NOMO-1 (cell line): ENCODE results near the gene LRP11.

Source experiments
- DNase-seq, 2 experiments: peaks; one replicate each; lab custom pipeline; 2025; ENCODE audit not compliant: unreplicated experiment in 2 of 2; lab: John Stamatoyannopoulos, UW

Gene LRP11

DNA sequence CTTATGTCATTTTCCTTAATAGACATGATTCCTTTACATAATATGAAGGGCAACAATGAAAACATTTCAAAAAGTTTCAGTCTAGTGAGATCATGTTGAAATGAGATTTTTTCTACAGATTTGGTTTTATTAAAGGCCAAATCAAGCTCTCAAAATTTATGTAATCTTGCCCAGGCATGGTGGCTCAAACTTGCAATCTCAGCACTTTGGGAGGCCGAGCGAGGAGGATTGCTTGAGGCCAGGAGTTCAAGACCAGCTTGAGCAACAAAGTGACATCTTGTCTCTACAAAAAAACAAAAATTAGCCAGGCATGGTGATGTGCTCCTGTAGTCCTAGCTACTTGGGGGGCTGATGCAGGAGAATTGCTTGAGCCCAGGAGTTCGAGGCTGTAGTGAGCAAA is 50.8 kb downstream of the LRP11 start:
- no peak for DNase-seq

DNA sequence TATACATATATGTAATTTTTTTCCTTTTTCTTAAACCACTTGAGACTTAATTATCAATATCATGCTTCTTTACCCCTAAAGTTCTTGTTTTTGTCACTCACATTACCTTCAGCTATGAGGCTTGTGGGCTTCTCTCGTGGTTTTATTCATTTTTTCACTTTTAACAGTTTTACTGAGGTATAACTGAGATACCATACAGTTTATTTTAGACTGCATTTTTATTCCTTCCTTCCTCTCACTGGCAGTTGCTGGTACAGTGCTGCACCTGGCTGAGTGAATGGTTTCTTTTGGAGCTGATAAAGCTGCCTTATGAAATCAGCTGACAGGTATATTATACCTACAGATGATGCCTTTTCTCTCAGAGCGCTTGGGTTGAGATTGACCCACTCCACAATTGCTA is 54.4 kb downstream of the LRP11 start:
- no peak for DNase-seq

DNA sequence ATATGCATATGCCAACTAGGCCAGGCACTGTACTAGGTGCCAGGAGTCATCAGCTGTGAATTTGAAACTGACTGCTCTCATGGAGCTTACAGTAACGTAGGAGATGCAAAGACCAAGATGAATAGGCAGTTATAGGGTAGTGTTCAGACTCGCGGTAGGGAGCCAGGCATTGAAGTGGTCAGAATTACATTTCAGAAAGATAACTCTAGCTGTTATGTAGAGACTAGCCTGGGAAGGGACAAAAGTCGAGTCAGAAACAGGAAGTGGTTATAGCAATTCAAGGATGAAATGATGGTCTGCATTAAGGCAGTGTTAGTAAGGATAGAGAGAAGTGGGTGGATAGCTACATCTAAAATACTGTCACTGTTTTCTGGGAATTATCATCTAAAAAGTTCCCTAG is 58.0 kb downstream of the LRP11 start:
- peak in 1 of 2 experiments; percentile 35 for DNase-seq

DNA sequence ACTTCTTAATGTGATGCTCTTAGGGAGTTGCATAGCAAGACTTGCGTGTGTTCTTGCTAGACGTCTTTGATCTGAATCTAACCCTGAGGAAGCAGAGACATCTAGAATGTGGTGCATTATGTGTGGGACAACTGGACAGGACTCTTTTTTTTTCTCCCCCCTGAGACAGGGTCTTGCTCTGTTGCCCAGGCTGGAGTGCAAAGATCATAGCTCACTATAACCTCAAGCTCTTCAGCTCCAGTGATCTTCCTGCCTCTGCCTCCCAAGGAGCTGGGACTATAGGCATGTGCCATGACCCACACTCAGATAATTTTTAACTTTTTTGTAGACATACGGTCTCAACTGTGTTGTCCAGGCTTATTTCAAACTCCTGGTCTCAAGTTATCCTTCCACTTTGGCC is 80.6 kb downstream of the LRP11 start:
- DNase-seq, result no peak

DNA sequence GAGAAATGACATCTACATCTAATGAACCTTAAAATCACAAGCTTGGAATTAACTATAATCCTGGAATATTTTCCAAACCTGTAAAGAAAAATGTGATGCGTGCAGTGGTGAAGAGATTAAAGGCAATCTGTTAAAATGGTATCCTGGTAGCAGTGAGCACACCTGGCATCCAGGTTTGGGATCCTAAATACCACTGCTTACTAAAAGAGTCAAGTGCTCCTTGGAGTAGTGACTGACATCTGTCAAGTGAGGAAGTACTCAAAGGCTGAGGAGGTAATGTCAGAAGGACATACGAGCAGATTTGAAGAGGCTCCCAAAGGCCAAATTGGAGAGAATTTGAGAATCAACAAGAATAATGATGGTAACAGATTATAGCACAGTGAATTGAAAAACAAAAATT is 81.8 kb downstream of the LRP11 start:
- DNase-seq, result no peak

DNA sequence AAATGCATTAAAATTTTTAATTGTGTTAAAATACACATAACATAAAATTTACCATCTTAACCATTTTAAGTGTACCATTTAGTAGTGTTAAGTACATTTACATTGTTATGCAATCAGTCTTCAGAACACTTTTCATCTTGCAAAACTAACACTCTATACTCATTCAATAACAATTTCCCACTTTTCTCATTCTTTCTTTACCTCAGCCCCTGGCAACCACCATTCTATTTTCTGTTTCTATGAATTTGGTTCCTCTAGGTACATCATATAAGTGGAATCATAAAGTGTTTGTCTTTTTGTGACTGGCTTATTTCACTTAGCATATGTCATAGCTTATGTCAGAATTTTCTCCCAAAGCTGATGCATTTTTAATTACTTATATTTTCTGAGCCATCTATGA is 82.4 kb downstream of the LRP11 start:
- no peak for DNase-seq

DNA sequence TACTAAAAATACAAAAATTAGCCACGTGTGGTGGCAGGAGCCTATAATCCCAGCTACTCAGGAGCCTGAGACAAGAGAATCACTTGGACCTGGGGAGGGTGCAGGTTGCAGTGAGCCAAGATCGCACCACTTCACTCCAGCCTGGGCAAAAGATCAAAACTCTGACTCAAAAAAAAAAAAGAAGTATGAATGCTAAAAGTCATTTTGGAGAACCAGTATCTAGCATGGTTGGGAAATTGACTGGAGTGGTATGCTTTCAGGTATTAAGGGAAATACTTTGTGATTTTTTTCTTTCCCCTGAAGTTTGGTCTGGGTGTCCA is 84.6 kb downstream of the LRP11 start:
- DNase-seq, result no peak

DNA sequence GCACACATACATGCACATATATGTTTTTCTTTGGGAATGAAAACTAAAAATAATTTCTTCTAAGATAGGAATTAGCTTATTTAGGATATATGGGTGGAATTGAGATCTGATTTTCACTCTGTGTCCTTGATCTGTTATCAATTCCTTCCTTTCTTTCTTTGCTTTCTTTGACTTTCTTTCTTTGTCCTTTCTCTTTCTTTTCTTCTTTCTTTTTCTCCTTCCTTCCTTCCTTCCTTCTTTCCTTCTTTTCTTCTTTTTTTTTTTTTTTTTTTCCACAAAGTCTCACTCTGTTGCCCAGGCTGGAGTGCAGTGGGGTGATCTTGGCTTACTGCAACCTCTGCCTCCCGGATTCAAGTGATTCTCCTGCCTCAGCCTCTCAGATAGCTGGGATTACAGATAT is 86.5 kb downstream of the LRP11 start:
- no peak for DNase-seq

DNA sequence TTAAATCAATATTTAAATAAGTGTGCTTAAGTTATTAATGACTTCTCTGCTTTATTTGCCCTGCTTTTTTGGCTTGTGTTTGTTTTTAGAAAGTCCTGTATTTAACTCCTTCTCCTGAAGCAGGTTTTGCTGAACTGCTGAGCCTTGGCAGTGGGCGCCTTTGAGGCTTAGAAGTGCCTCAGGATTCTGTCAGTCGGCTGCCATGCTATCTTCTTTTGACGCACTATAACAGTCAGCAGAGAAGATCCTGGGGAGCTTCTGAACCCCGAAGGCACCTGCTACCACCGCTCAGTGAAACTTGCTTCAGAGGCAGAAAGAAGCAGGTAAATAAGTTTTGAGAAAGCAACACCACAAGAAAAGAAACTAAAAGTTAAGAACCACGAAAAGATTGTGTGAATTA is 92.2 kb downstream of the LRP11 start:
- no peak for DNase-seq

DNA sequence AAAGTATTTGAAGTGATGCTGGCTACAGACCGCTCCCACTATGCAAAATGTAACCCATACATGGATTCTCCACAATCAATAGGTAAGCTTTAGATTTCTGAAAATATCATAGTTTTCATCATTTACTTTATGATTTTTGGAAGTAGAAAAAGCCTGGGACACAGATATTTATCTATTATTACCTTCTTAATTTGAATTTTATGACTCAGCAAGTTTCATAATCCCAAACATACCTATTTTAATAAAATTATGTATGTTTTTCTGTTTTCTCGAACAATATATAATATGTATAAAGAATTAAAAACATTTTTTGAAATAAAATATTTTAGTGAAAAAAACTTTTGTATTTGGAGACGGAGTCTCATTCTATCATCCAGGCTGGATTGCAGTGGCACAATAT is 93.0 kb downstream of the LRP11 start:
- DNase-seq, result no peak

DNA sequence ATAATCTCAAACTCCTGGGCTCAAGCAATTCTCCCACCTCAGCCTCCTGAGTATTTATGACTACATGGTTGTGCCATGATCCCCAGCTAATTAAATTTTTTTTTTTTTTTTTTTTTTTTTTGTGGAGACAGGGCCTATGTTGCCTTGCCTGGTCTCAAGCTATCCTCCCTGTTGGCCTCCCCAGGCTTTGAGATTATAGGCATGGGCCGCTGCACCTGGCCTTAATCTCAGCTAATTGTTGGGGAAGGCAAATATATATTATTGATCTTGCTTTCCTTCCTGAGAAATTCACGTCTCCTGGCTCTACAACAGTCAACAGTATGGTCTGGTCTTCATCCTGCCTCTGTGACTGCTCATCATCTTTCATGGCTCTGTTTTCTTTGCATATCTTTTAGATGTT is 94.5 kb downstream of the LRP11 start:
- no peak for DNase-seq
